Globus pallidus (tissue), 1 donor: ENCODE measurements around the gene PCDHGB3.
A peak's percentile ranks its signal among the peaks of the same experiment; 100 is the strongest.
"Not testable (repeated sequence)": the region's sequence is repeated elsewhere in the genome, so short reads cannot be mapped to it uniquely, and the experiment has no call there.

Experiments used
- DNase-seq: peaks from one replicate; pipeline ENCODE4 v3.0.0-alpha.2; 2015; ENCODE audit warnings: low spot score

PCDHGB3 gene

DNA sequence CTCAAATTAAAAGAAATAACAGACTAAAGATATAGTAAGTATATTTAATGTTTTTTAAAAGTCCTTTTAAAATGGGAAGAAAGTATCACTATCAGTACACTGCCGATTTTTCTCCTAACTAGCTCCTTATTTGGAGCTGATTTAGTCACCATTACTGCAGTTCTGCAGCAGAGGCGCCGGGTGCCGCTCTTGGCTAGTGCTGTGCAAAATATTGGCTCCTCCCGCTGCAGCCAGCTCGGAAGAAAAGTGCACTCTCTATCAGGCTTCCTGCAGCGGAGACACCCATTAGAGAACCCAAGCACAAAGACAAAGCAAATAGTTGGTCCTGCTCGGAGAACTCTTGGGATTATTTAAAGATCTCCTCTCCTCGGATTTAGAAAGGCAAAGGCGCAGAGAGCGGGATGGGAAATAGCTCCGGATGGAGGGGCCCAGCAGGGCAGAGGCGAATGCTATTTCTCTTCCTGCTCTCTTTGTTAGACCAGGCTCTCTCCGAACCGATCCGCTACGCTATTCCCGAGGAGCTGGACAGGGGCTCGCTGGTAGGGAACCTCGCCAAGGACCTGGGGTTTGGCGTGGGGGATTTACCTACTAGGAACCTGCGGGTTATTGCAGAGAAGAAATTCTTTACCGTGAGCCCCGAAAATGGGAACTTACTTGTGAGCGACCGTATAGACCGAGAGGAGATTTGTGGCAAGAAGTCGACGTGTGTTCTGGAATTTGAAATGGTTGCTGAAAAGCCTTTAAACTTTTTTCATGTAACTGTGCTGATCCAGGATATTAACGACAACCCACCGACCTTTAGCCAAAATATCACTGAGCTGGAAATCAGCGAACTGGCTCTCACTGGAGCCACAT is at the start of gene PCDHGB3:
Gene PCDHGB3 (plus strand): TSS at position 249 of the 855 bp plus-strand sequence. CDS start 153 bp downstream, at position 402.
- DNase-seq: peak; percentile 17

DNA sequence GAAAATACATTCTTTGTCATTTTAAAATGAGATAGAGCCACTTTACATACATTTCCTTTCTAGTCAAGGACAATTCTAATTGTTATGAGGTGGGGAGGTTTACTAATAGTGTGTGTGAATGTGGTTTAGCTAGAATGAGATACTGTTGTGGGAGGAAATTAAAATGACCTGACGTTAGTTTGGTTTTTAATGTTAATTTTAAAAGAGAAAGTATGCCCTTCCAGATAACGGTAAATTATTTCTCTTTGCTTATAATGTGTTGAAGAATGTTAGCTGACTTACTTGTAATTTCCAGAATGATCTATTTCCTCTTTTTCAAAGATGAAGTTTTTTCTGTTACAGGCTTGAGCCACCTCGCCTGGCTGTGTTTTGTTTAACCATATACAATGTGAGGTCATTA is 47.8 kb upstream of the PCDHGB3 start:
- no peak for DNase-seq

DNA sequence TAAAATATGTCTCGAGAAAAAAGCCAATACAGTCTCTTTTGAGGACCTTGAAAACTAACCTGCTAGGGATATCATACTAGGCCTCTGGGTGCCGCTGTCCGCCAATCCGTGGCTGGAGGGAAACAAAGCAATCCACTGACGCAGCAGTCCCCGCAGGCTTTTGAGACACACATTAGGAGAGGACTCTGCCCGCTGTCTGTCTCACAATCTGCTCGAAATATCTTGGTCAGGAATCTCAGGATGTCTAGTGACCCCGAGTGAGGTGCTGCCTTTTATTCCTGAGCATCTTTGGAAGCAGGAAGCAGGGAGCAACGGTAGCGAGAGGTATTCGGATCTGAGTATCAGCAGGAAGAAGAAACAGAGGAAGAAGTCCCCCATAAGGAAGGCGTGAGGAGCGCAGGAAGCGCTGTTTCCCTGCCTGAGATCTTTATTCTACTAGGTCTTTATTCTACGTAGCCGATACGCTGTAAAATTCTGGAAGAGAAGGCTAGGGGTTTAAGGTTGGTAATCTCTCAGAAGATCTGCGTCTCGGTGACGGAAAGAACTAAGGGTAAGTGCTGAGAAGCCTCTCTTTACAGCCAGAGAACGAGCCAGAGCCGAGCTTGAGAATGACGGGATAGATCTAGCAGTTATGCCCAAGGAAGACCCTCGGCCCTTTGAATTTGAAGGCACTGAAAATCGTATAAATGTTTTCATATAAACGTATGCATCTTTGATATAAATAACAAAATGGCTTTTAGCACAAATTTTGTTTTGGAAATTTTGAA is 43.8 kb upstream of the PCDHGB3 start:
- peak; percentile 80 for DNase-seq

DNA sequence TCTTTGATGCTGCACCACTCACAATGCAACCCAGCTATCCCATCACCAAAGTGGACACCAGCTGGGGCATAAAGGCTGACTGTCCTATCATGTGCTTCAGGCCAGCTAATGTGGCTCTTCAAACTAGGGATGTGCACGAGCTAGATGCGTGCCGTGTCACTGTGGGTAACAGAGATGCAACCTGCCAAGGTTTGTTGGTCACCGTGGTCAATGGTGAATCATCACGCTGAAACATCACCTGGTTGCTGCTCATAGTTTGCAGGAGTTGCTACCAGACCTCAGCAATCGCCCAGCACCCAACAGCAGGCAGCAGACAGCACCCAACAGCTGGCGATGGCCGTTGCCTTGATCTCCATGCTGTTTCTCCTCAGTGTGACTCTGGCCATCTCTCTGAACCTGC is 41.8 kb upstream of the PCDHGB3 start:
- no peak for DNase-seq

DNA sequence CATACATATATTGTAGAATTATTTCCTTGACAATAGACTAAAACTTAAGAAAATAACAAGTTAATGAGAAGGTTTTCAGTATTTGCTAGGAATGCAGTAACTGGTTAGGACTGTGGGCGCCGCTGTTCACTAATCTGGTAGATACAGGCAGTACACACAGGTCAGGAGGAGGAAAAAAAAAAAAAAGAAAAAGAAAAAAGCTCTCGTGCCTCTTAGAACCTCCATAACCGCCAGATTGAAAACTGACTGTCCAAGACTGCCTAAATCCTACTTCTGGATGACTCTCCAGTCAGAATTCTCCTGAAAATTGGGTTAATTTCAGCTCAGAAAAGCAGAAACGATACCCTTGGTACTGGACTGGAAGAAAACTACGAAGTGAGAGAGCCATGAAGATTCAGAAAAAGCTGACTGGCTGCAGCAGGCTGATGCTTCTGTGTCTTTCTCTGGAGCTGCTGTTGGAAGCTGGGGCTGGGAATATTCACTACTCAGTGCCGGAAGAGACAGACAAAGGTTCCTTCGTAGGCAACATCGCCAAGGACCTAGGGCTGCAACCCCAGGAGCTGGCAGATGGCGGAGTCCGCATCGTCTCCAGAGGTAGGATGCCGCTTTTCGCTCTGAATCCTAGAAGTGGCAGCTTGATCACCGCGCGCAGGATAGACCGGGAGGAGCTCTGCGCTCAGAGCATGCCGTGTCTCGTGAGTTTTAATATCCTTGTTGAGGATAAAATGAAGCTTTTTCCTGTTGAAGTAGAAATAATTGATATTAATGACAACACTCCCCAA is 39.6 kb upstream of the PCDHGB3 start, which contains the start of gene PCDHGA1:
Gene PCDHGA1 (plus strand): TSS at position 216 of the 782 bp plus-strand sequence.
- no peak for DNase-seq

DNA sequence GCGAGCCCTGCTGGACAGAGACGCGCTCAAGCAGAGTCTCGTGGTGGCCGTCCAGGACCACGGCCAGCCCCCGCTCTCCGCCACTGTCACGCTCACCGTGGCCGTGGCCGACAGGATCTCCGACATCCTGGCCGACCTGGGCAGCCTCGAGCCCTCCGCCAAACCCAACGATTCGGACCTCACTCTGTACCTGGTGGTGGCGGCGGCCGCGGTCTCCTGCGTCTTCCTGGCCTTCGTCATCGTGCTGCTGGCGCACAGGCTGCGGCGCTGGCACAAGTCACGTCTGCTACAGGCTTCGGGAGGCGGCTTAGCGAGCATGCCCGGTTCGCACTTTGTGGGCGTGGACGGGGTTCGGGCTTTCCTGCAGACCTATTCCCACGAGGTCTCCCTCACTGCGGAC is 37.5 kb upstream of the PCDHGB3 start:
- DNase-seq: not testable (repeated sequence)

DNA sequence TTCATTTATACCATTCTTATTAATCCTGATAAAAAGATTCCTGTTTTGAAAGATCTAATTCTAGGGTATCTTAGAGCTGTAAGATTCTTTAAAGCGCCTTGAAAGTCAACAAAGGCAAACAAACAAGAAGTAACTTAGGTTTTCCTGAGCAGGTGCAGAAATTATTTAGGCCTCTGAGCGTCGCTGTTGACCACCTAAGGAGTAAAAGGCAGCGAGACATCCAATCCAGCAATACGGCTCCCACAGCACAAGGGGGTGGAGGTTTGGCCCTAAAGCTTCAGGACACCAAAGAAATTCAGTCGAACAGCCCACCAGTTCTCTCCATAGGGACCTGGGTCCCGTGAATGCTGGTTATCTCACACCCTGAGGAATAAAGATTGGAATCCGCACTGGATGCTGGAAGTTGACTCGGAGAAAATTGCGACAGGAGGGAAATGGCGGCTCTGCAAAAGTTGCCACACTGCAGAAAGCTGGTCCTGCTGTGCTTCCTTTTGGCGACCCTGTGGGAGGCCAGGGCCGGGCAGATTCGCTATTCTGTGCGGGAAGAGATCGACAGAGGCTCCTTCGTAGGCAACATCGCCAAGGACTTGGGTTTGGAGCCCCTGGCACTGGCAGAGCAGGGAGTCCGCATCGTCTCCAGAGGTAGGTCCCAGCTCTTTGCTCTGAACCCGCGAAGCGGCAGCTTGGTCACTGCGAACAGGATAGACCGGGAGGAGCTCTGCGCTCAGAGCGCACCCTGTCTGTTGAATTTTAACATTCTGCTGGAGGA is 31.3 kb upstream of the PCDHGB3 start, which contains the start of gene PCDHGA2:
Gene PCDHGA2 (plus strand): TSS at position 223 of the 769 bp plus-strand sequence.
- DNase-seq: no peak

DNA sequence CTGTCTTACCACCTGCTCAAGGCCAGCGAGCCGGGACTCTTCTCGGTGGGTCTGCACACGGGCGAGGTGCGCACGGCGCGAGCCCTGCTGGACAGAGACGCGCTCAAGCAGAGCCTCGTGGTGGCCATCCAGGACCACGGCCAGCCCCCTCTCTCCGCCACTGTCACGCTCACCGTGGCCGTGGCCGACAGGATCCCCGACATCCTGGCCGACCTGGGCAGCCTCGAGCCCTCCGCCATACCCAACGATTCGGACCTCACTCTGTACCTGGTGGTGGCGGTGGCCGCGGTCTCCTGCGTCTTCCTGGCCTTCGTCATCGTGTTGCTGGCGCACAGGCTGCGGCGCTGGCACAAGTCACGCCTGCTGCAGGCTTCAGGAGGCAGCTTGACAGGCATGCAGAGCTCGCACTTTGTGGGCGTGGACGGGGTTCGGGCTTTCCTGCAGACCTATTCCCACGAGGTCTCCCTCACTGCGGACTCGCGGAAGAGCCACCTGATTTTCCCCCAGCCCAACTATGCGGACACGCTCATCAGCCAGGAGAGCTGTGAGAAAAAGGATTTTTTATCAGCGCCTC is 29.2 kb upstream of the PCDHGB3 start:
- DNase-seq: not testable (repeated sequence)

DNA sequence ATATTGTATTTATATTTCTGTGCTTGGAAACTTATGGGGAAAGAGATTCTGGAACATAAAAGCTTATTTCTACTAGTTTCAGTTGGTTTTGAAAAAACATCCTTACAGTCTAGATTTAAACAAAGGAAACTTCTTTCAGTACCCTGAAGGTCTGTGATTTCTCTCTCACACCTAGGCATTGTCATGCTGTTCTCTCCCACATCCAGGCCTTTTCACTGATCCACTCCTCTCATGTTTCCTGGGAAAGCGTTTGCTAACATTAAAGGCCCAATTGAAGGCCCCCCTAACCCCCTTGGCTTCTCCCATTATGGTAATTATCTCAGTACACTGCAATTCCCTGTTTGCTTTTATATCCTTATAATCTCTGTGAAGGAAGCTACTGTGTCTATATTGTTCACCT is 27.3 kb upstream of the PCDHGB3 start:
- no peak for DNase-seq

DNA sequence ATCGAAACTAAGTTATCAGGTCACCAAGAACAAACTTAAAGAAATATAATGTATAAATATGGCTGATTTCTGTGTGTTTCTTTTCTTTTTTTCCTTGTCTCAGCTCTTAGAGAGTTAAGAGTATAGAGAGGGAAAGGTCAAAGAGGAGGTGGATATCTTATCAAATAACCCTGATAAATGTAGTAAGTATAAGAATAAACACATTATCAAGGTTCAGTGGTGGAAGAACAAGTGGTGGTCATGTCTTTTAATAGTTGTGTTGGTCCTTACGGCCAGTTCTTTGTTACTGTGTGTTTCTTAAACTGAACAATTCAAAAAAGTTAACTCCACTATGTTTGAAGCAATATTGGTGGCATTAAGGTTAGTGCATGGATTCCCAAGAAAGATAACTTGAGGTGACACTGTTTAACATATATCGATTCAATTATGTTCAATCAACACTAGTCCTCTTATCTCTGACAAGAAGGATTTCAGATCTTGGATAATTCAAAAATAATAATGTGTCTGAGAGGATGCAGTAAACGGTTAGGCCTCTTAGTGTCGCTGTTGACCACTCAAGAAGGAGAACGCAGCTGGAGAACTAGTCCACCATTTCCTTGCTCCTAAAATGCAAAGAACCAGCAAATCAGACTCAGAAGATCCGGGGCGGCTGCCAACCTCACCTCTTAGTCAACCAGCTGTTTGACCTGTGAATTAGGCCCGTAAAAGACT is 26.6 kb upstream of the PCDHGB3 start, which contains the start of gene PCDHGA3:
Gene PCDHGA3 (plus strand): TSS at position 588 of the 711 bp plus-strand sequence. CDS start 205 bp downstream, outside the sequence.
- no peak for DNase-seq

DNA sequence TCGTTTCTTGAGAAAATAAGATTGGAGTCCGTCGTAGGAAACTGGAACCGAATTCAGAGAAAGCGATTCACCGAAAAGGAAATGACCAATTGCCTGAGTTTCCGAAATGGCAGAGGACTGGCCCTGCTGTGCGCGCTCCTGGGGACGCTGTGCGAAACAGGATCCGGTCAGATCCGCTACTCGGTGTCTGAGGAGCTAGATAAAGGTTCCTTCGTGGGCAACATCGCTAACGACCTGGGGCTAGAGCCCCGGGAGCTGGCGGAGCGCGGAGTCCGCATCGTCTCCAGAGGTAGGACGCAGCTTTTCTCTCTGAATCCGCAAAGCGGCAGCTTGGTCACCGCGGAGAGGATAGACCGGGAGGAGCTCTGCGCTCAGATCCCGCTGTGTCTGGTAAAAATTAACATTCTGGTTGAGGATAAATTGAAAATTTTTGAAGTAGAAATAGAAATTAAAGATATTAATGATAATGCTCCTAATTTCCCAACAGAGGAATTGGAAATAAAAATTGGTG is 26.0 kb upstream of the PCDHGB3 start:
- no peak for DNase-seq

DNA sequence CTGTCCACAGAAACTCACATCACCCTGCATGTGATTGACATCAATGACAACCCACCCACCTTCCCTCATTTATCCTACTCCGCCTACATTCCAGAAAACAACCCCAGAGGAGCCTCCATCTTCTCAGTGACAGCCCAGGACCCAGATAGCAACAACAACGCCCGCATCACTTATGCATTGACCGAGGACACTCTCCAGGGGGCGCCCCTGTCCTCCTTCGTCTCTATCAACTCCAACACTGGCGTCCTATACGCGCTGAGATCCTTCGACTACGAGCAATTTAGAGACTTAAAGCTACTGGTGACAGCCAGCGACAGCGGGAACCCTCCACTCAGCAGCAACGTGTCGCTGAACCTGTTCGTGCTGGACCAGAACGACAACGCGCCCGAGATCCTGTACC is 24.7 kb upstream of the PCDHGB3 start:
- no peak for DNase-seq

DNA sequence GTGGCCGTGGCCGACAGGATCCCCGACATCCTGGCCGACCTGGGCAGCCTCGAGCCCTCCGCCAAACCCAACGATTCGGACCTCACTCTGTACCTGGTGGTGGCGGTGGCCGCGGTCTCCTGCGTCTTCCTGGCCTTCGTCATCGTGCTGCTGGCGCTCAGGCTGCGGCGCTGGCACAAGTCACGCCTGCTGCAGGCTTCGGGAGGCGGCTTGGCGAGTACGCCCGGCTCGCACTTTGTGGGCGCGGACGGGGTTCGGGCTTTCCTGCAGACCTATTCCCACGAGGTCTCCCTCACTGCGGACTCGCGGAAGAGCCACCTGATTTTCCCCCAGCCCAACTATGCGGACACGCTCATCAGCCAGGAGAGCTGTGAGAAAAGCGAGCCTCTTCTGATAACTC is 24.0 kb upstream of the PCDHGB3 start:
- DNase-seq: not testable (repeated sequence)

DNA sequence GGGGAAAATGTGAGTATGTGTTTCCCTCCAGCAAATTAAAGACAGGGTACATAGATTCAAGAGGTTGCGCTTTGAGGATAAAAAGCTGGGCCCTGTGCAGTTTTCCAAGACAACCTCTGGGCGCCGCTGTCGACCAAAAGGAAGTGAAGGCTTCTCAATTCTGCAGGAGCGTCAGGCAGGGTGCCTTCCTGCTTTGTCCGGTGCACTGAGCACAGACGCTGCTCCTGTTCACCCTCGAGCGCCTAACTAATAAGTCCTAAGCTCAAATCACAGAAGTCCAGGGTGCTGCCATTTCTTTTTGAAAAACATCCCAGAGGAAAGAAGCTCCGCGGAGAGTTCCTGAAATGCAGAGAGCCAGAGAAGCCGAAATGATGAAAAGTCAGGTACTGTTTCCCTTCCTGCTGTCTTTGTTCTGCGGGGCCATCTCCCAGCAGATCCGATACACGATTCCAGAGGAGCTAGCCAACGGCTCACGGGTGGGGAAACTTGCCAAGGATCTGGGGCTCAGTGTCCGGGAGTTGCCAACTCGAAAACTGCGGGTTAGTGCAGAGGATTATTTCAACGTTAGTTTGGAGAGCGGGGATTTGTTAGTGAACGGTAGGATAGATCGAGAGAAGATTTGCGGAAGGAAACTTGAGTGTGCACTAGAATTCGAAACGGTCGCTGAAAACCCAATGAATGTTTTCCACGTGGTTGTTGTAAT is 20.0 kb upstream of the PCDHGB3 start, which contains the start of gene PCDHGB1:
Gene PCDHGB1 (plus strand): TSS at position 183 of the 703 bp plus-strand sequence. CDS start 162 bp downstream, at position 345.
- DNase-seq: peak; percentile 39

DNA sequence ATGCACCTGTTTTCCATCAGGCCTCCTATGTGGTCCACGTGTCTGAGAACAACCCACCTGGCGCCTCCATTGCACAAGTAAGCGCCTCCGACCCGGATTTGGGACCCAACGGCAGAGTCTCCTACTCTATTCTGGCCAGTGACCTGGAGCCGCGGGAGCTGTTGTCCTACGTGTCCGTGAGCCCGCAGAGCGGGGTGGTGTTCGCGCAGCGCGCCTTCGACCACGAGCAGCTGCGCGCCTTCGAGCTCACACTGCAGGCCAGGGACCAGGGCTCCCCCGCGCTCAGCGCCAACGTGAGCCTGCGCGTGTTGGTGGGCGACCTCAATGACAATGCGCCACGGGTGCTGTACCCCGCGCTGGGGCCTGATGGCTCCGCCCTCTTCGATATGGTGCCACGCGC is 18.5 kb upstream of the PCDHGB3 start:
- no peak for DNase-seq

DNA sequence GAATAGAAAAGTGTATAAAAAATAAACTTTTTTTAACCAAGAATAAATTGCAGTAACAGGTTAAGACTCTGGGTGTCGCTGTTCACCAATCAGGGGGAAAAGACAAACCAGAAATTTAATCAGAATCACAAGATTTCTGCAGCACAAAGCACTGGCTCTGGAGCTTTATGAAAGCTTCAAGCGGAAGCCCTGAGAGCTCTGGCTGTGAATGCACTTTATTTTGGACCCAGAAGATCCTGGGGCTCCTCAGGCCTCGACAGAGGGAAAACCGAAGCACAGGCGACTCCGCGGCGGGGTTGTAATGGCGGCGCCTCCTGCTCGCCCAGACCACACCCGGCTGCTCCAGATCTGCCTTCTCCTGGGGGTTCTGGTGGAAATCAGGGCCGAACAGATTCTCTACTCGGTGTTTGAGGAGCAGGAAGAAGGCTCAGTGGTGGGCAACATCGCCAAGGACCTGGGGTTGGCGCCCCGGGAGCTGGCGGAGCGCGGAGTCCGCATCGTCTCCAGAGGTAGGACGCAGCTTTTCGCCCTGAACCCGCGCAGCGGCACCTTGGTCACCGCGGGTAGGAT is 15.1 kb upstream of the PCDHGB3 start, which contains the start of gene PCDHGA4:
Gene PCDHGA4 (plus strand): TSS at position 122 of the 570 bp plus-strand sequence. CDS start 87 bp downstream, at position 209.
- no peak for DNase-seq

DNA sequence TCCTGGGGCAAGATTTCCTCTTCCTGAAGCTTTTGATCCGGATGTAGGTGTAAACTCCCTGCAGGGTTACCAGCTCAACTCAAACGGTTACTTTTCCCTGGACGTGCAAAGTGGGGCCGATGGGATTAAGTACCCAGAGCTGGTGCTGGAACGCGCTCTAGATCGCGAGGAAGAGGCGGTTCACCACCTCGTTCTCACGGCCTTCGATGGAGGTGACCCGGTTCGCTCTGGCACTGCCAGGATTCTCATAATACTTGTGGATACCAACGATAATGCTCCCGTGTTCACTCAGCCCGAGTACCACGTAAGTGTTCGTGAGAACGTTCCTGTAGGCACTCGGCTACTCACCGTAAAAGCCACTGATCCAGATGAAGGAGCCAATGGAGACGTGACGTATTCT is 14.4 kb upstream of the PCDHGB3 start:
- no peak for DNase-seq

DNA sequence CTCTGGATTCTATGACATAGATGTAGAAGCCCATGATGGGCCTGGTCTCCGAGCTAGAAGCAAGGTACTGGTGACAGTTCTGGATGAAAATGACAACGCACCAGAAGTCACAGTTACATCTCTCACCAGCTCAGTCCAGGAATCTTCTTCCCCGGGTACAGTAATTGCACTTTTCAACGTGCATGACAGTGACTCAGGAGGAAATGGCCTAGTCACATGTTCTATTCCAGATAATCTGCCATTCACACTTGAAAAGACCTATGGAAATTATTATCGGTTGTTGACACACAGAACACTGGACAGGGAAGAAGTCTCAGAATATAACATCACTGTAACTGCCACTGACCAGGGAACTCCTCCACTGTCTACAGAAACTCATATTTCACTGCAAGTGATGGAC is 13.9 kb upstream of the PCDHGB3 start:
- DNase-seq: no peak

DNA sequence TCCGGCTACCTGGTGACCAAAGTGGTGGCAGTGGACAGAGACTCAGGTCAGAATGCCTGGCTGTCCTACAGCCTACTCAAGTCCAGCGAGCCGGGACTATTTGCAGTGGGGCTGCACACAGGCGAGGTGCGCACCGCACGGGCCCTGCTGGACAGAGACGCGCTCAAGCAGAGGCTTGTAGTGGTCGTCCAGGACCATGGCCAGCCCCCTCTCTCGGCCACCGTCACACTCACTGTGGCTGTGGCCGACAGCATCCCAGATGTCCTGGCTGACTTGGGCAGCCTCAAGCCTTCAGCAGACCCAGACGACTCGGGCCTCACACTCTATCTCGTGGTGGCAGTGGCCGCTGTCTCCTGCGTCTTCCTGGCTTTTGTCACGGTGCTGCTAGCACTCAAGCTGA is 13.1 kb upstream of the PCDHGB3 start:
- no peak for DNase-seq
